OCI-M2 (cell line): ENCODE results near the gene IGSF11.
"Not testable (repeated sequence)": the region's sequence is repeated elsewhere in the genome, so short reads cannot be mapped to it uniquely, and the experiment has no call there.

Experiments
- DNase-seq: peaks from one replicate; lab custom pipeline; 2025; ENCODE audit not compliant: unreplicated experiment; lab: John Stamatoyannopoulos, UW

Gene IGSF11

GRCh38 chr3:118990823-118991560 lies 43.7 kb downstream of the IGSF11 start:
- DNase-seq: no peak

- no peak for DNase-seq
These were observed 46.2 kb downstream of the IGSF11 start for GRCh38 chr3:118988198-118989130.

GRCh38 chr3:118987477-118987876 lies 47.2 kb downstream of the IGSF11 start:
- DNase-seq: no peak

- no peak for DNase-seq
These were observed 47.9 kb downstream of the IGSF11 start for GRCh38 chr3:118986734-118987133.

GRCh38 chr3:118984699-118985098 lies 49.9 kb downstream of the IGSF11 start:
- DNase-seq: no peak

- DNase-seq: no peak
These were observed 53.0 kb downstream of the IGSF11 start for GRCh38 chr3:118981494-118982134.

GRCh38 chr3:118980832-118981231 lies 53.8 kb downstream of the IGSF11 start:
- no peak for DNase-seq

- no peak for DNase-seq
These were observed 56.3 kb downstream of the IGSF11 start for GRCh38 chr3:118978393-118978758.

GRCh38 chr3:118977671-118978392 lies 56.8 kb downstream of the IGSF11 start:
- DNase-seq: no peak

GRCh38 chr3:118977118-118977517 lies 57.5 kb downstream of the IGSF11 start:
- DNase-seq: no peak

- DNase-seq: not testable (repeated sequence)
These were observed 59.2 kb downstream of the IGSF11 start for GRCh38 chr3:118975476-118975875.

GRCh38 chr3:118974356-118975097 lies 60.1 kb downstream of the IGSF11 start:
- no peak for DNase-seq

GRCh38 chr3:118973050-118973449 lies 61.6 kb downstream of the IGSF11 start:
- DNase-seq: no peak

GRCh38 chr3:118970819-118971218 lies 63.8 kb downstream of the IGSF11 start:
- DNase-seq: no peak

GRCh38 chr3:118968640-118969039 lies 66.0 kb downstream of the IGSF11 start:
- DNase-seq: no peak

- DNase-seq: no peak
These were observed 66.5 kb downstream of the IGSF11 start for GRCh38 chr3:118968111-118968510.

- DNase-seq: no peak
These were observed 67.9 kb downstream of the IGSF11 start for GRCh38 chr3:118966700-118967099.

- no peak for DNase-seq
These were observed 70.9 kb downstream of the IGSF11 start for GRCh38 chr3:118963711-118964110.

- DNase-seq: no peak
These were observed 73.7 kb downstream of the IGSF11 start for GRCh38 chr3:118960876-118961450.
